NCI-H2196 treated with DMSO at 0.1 percent for 48 hours (cell line): ENCODE results near the gene LRRC32.

Source experiments
- DNase-seq: peaks from one replicate; lab custom pipeline; 2025; ENCODE audit not compliant: unreplicated experiment; lab: John Stamatoyannopoulos, UW

Gene LRRC32

GRCh38 chr11:76664578-76665061, 5.9 kb downstream of the LRRC32 start:
- no peak for DNase-seq

- no peak for DNase-seq
Measured at GRCh38 chr11:76663912-76664440, 6.6 kb downstream of the LRRC32 start.

DNA sequence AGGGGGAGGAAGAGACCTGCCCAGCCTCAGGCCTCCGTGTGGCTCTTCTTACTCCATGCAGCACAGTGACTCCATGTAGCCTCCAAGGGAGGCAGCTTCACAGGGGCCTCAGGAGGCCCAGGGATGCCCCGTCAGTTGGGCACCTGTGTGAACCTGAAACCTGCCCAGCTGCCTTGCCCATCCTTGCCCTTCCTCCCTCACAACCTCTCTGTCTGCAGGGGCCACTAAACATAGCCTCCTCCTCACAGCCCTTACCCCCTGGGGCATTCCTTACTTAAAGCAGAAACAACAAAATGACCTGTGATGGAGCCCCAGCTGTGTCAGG, 7.1 kb downstream of the LRRC32 start:
- DNase-seq: no peak

DNA sequence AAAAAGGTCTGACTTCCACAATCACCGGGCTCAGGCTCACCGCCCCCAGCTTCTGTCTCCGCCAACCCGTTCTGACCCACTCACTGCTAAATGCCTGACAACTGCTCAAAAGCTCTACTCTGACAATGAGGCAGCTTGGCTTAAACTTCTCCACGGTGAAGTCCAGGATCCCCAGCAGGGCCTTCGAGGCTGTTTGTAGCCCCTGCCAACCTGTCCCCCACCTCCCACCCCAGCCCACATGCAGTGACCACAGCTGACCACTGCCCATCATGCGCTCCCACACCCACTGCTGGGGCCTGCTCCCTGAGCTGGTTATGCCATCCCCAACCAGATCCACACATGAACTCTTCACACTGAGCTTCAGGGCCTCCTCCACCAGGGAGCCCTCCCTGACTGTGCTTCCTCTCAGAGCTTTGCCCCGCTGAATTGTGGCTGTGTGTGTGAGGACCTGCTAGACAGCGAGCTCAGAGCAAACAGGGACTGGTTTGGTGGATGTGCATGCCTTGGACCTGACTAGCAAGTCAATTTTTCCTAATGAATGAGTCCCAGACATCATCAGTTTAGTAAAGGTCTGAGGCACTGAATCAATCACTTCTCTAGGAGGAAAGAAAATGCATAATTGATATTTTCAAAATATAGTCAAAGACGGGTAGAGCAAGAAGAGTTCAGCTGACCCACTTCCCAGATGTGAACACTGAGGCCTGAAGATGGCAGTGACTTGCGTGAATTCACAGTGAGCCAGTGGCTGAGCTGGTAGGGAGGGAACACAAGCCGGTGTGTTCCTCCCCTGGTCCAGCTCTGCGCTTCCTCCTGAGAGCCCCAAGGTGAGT, 7.7 kb downstream of the LRRC32 start:
- DNase-seq: no peak

- DNase-seq: no peak
Measured at GRCh38 chr11:76661834-76662434, 8.6 kb downstream of the LRRC32 start.

- no peak for DNase-seq
Measured at GRCh38 chr11:76661306-76661751, 9.2 kb downstream of the LRRC32 start.

DNA sequence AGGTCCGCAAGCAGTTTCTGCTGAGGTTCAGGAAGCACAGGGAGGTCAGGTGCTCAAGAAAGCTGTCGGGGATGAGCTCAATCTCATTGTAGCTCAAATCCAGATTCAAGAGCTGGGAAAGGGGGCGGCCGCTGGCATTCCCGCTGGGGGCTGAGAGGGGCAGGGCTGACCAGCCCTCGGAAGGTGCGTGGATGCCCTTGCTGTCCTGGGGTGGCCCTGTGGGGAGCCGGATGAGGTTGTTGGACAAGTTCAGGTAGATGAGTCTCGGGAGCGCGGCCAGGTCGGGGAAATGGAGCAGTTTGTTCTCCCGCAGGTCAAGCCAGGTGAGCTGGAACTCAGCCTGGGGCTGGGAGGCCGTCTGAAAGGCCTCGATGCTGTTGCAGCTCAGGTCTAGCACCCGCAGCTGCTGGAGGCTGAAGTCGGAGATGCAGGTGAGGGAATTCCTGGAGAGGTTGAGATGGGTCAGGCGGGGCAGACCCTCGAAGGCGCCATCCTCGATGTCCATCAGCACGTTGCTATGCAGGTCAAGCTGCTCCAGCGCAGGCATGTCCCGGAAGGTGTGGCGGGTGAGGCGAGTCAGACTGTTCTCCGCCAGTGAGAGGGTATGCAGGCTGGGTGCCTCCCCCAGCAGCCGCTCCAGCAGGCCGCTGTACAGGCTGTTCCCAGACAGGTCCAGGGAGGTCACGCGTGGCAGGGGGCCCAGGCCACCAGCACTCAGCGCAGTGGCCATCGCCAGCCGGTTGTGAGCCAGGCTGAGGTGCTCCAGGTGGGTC, 9.8 kb downstream of the LRRC32 start:
- no peak for DNase-seq

DNA sequence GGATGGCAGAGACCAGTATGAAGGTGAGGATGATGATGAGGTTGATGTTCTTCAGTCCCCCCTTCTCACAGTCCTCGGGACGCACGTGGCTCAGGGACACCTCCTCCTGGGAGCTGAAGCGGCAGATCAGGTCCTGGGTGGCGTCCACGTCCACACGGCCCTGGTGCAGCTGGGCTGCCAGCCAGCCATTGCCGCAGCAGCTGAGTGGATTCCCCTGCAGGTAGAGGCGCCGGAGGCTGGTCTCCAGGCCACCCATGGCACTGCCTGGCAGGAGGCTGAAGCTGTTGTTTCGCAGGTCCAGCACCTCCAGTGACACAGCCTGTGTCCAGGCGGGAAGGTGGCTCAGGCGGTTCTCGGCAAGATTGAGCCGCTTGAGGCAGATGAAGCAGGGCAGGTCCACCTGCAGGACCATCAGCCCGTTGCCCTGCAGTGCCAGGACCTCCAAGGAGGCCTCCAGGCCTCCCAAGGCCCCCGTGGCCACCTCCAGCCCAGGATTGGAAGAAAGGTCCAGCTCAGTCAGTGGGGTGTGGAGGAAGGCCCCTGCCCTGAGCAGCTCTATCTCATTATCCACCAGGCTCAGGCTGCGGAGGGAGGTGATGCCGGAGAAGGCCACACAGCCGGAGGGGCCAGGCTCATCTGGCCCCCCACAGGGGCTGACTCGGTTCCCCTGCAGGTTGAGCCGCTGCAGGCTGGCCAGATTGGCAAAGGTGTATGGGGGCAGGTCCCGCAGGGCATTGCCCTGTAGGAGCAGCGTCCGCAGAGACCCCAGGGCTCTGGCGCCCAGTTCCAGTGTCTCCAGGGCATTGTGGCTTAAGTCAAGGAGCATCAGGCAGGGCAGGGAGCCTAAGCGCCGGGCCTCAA, 10.6 kb downstream of the LRRC32 start:
- no peak for DNase-seq

- no peak for DNase-seq
Measured at GRCh38 chr11:76658651-76659650, 11.6 kb downstream of the LRRC32 start.

DNA sequence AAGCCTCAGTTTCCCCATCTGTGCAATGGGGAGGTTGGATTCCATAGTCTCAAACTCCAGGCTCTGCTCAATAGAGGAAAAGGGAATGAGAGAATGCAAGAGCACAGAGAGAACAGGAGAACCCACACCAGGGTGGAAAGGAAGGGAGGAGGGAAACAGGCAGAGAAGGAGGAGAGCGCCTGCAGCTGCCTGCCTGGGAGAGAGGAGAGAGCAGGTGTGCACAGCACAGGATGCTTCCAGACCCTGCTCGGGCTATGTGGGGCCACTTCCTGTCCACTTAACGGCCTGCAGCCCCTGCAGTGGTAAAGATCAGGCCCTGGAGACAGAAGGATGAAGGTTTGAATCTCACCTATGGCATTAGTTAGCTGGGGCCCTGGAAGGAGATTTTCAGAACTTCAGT, 12.3 kb downstream of the LRRC32 start:
- no peak for DNase-seq

DNA sequence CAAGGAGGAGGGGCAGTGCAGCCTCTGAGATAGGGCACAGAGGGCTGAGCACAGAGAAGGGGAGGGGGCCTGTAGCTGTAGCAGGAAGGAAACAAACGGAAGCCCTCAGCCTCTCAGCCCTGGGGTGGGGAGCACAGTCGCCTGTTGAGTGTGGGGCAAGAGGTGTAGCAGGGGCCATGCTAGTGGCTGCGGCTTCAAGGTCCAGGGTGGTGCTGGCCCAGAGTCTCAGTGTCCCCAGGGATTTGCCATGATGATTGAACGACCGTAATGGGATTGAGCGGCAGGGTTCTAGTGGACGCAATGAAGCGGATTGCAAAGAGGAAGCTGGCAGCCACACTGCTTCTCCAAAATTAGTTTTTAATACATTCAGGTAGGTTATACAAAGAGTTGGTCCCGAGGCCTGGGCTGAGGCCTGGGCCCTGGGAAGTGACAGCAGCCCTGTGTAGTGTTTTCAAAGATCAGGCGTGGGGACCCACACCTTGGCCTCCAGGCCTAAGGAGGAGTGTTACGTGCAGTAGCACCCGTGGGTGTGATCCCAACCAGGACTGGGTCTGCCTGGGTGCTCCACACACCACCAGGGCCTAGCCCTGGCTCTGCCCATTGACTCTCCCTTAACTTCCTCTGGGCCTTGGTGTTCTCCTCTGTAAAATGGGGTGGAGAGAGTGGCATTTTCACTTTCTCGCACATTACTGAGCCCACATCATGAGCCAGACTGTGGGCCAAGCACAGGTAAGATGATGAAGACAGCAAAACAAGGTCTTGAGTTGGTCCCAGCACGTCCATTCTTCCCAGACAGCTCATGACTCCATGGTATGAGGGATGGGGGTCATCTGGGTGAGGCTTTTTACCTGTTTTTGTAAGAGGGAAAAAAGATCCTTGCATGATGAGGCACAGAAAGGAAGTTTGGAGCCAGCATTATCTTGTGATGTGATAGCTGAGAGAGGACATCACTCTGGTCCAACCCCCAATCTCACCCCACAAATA, 13.1 kb downstream of the LRRC32 start:
- DNase-seq: no peak

GRCh38 chr11:76656571-76657081, 13.9 kb downstream of the LRRC32 start:
- DNase-seq: no peak

DNA sequence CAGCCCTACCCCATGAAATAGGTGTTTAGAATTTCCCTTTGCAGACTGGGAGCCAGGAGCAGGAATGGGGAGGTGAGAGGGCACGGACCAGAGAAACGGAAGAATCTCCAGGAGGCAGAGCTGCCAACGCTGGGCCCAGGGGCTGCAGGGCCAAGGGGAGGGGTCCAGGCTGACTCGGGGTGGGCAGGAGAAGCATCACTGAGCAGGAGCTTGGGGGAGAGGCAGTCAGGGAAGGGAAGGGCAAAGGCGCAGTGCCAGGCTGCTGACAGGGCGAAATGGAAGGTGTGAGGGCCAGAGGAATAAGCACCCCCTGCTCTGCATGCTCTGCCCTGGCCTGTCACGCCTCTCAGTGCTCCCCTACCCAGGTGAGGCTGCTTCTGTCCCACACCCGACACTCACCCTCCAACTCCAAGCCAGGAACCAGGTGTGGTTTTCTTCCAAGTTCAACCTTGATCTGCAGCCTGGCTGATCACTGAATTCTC, 14.5 kb downstream of the LRRC32 start:
- DNase-seq: no peak

- DNase-seq: no peak
Measured at GRCh38 chr11:76655501-76656049, 15.0 kb downstream of the LRRC32 start.

DNA sequence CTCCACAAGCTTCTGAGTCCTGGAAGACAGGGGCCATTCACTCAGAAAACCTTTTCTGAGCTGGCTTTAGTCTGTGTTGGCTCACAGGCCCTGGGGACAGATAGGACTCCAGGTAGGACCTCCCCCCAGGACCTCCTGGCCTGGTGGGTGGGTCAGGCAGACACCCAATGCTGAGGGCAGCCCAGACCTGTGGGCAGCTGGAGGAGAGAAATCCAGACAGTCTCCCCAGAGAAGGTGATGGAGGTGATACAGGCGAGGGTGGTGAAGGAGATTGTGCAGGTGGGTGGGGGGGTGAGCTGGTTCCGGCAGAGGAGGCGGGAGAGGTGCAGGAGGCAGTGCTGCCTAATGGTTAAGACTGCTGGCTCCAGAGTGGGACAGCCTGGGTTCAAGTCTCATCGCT, 15.6 kb downstream of the LRRC32 start:
- no peak for DNase-seq

GRCh38 chr11:76654298-76654851, 16.2 kb downstream of the LRRC32 start:
- DNase-seq: no peak

- no peak for DNase-seq
Measured at GRCh38 chr11:76653674-76654284, 16.8 kb downstream of the LRRC32 start.
